ENCODE data around the gene CCDC70.
"Not testable (repeated sequence)": the region's sequence is repeated elsewhere in the genome, so short reads cannot be mapped to it uniquely, and the experiment has no call there.

Gene CCDC70

DNA sequence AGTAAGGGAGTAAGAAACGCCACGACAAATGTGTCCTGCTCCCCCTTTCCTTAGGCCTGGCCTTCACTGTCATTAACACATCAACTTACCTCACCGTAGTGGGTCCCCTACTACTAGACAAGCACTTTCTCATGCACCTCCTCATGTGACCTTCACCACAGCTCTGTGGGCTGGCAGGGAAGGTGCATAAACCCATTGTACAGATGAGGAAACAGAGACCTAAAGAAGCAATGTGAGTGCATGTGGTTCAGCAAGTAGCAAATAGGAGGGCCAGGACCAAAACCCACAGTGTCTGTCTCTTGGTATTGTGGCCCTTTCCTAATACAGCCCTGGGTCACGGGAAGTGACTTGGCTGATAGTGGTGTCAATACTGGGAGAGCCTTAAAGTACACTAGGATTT lies 5.3 kb downstream of the CCDC70 start:
- DNase-seq = no peak

DNA sequence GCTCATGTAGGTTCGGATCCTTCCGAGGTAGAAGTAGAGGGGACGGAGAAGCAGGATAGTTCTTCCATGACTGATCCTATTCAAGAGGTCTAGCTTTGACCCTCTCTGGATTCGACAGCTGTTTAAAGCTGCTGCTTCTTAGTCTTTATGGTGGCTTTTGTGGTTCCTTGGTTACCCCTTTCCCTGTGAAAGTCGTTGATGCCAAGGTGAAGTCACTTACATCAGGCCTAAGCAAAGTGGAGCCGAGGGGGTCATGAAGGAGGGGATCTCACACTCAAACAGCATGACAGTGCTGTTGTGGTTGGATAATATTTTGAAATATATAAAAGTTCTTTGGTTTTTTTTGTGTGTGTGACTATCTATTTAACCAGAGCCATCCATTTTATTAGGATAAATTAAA lies 8.1 kb downstream of the CCDC70 start:
- no peak for DNase-seq

DNA sequence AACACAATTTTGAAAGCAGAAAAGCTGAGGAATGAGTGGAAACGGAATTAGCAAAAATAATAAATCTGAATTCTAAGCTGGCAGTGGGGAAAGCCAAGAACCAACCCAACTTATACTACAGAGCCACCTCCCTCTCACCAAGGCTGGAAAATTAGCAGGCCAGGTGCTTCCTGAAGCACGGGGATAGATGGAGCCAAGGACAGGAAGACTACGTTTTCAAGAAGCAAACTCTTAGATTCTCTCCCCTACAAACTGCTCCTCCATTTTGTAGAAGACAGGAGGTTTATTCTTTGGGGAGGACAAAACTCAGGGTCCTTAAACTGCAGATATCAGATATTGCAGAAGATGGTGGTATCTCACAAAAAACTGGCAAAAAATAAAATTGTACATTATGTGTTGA lies 8.8 kb downstream of the CCDC70 start:
- DNase-seq = no peak

DNA sequence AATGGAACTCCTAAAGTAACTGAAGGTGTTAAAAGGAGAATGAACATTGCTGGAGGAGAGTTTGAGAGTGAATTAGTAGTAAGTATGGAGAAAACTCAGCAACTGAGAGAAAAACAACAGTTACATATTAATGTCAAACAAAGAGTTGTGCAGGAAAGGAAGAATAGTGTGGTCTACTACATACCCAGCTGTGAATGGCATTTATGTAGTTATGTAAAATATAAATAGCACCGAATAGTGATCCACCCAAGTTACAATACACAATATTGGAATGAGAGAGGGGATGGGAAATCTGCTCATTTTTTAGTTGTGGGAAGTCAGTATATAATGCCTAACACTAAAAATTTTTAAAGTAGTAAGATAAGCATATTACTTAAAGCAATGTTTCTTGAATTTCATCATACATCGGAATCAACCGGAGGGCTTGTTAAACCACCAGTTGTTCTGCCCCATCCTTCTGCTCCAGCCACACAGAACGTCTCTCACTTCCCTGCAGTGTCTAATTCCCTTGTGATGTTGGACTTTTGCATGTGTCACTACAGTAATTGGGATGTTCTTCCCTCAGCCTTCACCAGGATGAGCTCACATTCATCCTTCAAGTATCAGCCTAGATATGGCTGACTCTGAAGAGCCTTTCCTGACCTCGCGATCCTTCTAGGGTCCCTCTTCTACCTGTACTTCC lies 11.5 kb downstream of the CCDC70 start:
- no peak for DNase-seq

DNA sequence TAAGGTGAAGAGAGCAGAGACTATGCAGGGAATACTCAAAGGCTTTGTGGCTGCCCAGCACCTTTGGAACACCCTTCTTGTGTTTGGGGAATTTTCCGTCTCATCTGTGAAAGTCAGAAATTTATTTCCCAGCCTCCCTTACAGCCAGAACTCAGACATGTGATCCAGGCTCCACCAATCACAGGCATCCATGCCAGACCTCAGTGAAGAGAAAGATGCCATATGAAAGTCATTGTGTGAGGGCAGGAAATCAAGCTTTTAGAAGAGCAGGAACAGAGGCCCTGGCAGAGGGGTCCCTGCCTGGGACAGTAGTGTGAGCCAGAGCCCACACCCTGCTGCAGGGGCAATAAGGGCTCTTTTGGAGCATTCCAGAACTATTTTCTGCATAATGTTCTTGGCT lies 12.1 kb downstream of the CCDC70 start:
- no peak for DNase-seq

DNA sequence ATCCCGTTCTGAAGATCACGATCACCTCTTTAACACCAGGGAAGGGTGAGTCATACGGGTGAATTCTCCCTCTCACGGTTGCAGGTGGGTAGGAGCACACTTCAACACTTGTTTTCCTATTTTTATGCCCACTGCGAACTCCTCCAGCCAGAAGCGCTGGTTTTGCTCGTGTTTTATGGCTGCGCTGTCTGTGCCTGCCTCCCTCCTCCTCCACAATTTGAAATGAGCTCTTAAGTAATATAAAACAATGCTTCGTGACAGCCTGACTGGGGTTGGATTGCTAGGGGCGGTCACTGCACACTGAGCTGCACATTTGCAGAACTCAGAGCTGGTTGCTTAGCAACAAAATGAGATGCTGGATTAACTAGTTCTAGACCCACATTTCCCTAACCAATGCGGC lies 12.9 kb downstream of the CCDC70 start:
- no peak for DNase-seq

DNA sequence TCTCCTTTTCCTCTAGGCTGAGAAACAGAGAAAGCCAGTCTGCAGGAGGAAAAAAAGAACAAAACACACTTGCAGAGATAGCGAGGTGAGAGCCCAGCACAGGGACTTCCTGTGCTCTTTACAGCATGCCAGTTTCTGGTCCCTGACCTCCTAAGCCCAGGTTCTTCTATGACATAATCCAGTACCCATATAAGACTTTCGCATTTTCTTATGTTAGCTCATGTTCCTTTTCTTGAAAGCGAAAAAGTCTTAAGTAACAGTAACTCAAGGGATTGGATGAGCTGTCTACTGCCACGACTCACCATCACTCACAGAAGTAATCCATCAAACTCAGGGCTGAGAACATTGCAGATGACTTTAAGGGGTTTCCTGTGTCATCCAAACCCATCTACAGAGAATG lies 17.4 kb downstream of the CCDC70 start:
- no peak for DNase-seq

DNA sequence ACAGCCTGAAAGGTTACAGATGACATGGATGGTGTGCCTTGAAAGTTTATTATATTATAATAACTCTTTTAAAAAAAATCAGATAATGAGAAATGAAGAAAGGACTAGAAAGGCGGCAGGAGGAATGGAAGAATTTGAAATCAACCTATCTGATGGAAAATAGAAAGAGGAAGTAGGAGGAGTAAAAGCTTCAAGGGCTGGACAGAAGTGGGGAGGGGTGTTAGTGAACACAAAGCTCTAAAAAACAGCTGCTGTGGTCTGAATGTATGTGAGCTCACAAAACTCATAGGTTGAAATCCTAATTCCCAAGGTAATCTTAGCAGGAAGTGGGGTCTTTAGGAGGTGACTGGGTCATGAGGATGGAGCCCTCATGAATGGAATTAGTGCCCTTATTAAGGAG lies 19.5 kb downstream of the CCDC70 start:
- no peak for DNase-seq

DNA sequence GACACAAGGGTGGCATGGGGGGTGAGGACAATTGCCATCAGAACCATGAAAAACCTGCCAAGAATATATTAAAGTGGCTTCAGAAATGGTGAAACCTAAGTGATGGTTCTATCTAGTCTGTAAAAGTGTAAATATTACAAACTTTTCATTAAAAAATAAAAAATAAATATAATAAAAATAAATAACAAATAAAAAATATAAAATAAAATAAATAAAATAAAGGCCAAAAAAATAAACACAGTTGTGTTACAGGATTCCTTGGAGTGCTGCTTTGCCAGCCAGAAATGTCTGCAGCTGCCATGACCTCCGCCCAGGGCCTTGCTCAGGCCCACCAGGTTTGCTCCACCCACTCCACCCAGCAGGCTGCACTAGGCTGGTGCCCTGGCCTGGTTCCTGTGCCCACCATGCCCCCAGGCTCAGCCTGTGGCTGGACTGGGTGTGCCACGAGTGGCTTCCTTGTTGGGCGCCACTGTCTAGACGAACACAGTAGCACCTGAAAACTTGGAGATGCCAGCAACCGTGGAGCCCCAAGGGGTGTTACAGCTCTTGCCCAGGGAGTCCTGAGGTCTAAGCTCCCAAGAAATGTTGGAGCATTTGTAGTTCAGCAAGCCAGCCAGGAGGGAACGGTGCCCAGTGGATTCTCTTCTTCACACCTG lies 20.9 kb downstream of the CCDC70 start:
- no peak for DNase-seq

GRCh38 chr13:51883226-51883600 lies 21.4 kb downstream of the CCDC70 start:
- DNase-seq = no peak

DNA sequence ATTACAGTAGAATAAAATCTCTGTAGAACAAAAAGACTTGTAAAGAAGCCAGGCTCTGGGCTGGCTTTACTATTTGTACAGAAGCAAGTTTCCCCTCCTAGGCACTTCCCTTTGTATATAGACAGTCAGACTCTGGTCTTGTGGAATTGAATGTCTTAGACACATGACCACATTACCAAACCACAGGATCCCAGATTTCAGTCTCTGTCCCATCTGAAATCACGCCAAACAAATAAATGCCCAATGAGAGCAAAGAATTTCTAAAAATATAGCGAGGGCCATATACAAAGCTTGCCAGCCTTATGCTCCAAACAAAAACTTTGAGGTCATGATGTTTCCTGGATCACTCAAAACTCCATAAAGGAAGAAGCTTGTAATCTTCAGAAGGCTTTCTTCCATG lies 23.9 kb downstream of the CCDC70 start:
- DNase-seq = no peak

- DNase-seq = no peak
These were observed 25.7 kb downstream of the CCDC70 start for GRCh38 chr13:51887468-51887867.

GRCh38 chr13:51892657-51893056 lies 30.9 kb downstream of the CCDC70 start:
- DNase-seq = no peak

GRCh38 chr13:51894239-51894638 lies 32.5 kb downstream of the CCDC70 start:
- no peak for DNase-seq

DNA sequence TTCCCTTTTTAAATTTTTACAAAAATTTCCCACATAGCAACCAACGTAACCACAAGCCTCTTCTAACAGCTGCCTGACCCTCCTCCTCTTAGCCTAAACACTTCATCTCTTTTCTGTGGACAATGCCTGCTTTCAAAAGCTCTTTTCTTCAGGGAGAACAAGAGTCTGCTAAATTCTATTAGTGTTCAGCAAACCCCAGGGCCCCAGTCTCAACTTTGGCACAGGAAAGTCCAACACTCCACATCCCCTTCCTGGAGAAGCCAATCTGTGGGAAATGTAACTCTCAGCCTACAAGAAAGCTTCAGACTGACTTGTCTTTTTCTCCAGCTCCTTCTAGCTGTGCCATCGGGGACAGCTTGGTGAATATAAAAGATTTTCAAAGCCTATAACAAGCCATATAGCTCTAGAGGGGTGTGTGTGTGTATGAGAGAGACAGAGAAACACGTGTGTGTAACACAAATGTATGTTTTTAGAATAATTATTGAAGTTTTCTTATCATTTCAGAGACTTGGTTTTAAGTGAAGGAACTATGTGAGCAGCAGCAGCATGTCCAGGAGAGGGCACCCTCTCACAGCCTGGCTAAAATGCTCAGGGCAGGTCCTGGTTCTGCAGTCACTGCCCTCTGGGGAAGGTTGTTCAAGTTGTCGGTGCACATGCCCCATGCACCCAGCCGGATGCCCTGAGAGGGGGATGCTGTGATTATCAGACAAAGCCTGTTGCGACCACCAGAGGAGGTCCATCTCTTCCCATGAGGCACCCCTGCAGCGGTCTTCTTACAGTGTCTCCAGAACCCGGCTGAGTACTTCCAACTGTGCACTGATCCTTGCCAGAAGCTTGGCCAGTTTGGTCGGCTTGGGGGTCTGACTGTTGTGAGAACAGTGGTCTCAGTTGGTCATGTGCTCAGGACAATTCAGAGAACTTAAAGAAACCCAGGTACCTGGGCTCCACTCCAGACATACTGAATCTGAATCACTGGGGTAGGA lies 34.4 kb downstream of the CCDC70 start:
- no peak for DNase-seq

DNA sequence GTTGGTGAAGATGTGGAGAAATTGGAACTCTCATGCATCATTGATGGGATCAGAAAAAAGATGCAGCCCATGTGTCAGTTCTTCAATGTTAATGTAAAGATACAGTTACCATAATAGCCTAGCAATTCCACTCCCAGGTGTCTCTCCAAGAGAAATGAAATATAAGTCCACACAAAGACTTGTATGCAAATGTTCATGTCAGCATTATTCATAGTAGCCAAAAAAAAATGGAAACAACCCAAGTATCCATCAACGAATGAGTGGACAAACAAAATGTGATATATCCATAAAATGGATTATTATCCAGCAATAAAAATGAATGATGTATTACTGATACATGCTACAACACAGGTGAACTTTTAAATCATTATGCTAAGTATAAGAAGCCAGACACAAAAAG lies 38.7 kb downstream of the CCDC70 start:
- DNase-seq = no peak

DNA sequence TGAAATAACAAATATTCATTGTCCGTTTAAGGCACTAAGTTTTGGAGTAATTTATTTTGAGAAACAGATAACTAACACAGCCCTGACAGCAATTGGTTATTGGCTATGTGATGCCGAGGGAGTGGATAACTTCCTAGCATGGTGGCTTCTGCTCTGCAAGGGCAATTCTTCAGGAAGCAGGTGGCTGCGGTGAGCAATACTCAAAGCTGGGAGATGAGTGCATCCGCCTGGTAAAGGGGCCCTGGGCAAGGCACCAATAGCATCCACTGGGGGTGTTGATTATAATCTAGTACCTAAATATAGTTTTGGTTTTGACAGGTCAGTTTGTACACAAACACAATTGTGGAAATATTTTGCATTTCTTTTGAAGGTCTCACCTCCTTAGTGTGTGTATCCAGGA lies 41.0 kb downstream of the CCDC70 start:
- DNase-seq = no peak

DNA sequence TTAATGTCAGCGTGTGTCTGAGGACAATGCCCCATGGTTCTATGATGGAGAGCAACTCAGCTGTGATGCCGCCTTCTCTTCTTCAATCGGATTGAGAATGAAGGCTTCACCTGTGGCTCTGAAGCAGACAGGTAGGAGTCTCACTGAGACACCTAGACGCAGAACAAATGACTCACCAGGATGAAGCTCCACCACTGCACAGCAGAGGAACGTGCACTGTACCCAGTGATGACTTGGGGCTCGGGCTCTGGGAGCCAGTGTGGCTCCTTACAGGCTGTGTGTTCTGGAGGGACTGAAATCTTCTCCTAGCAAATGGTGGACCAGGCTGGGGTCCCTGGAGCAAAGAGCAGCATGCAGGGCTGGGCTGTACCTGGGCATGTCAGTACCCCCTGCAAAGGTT lies 44.0 kb downstream of the CCDC70 start:
- DNase-seq = no peak

GRCh38 chr13:51906581-51906980 lies 44.8 kb downstream of the CCDC70 start:
- no peak for DNase-seq

DNA sequence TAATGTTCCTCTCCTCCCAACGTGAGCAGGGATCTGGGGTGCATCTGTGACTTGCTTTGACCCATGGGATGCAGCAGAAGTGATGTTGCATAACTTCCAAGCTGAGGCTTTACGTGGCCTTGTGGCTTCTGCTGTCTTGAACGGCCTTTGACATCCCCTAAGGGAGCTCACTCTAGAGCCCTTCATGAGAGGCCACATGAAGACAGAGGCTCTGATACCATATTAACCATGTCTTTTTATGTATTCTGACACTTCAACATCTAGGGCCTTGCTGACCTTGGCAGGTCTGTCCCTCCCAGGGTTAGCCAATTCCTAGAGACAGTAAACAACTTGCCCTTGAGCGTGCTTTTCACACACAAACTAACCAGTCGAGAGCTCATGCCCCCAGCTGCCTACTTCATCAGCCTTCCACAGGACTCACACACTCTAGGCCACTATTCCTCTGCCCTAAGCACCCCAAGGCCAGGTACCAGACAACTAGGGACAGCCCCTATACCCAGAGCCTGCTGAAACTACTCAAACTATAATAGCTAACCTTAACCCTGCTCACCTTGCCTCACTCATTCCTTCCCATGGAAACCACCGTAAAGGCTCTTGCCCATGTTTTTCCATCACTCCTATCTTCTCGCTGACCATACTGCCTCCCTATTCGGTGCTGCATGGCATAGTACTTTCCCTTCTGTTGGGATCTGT lies 45.4 kb downstream of the CCDC70 start:
- no peak for DNase-seq

GRCh38 chr13:51909265-51909664 lies 47.5 kb downstream of the CCDC70 start:
- DNase-seq = not testable (repeated sequence)

DNA sequence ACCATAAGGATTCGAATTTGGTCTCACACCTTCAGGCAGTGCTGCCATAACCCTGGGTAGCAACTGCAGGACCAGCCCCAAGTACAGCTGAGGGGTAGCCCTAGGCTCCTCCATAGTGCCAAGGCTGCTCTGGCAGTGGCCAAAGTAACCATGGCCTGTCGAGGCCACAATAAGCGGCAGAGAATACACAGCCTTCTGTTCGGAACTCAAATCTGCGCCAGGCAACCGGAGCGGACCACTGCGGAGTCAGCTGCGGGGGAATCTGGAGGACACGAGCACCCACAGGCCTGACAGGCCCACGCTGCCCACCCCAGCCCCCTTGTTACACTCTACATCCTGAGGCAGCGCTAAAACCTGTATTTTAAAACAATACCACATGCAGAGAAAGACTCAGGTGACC lies 48.7 kb downstream of the CCDC70 start:
- DNase-seq = no peak

DNA sequence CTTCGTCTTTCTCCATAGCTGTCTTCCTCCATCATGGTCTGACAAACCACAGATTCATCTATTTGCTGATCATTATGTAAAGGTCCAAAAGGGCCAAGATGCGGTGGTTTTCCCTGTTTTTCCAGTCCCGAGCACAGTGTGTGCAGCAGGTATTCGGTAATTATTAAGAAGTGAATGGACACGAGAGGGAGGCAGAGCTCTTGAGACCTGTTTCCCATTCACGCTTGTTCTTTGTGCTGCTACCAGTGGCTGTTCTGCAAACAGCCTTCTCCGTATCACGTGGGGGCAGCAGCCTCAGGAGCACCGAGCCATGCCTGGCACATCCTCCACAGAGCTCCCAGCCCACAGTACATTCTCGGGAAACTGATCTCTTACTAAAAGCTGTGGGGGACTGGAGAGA lies 50.3 kb downstream of the CCDC70 start:
- peak; percentile 36 for DNase-seq
